CD14-positive monocyte (primary cell): ENCODE data around the gene RNF213. TPM values are rescaled to one million over a fixed set of nuclear protein-coding genes. Genes with fewer than 3 reads are reported as not detected.

Source experiments
- DNase-seq, 3 donors: peaks; one replicate each; pipeline ENCODE4 v3.0.0-alpha.2; 2011 to 2022
- H2AFZ ChIP-seq: 2 replicates; pipeline ENCODE4 v1.6.0; 2012; ENCODE audit warnings: mild to moderate bottlenecking, low read depth, low read length, inconsistent platforms; ENCODE audit not compliant: insufficient read depth, poor library complexity, severe bottlenecking
- H3K27ac ChIP-seq, 2 donors: 1 replicate in 1 of 2; 2 replicates in 1 of 2; pipeline ENCODE4 v1.5.1; 2012 to 2013; ENCODE audit warnings: low read length in 2 of 2, control low read depth in 1 of 2, inconsistent platforms in 1 of 2, low read depth in 1 of 2, mild to moderate bottlenecking in 1 of 2
- H3K27me3 ChIP-seq, 2 donors: one replicate each; pipeline versions ENCODE4 v1.6.0 to v1.6.1; 2011 to 2013; ENCODE audit warnings: low read length in 2 of 2; ENCODE audit not compliant: control insufficient read depth in 2 of 2, insufficient read depth in 2 of 2
- H3K36me3 ChIP-seq, 2 donors: replicated peaks in 1 of 2; 1 replicate in 1 of 2; 2 replicates in 1 of 2; pipeline versions ENCODE4 v1.5.1 to v1.6.1; 2012 to 2013; ENCODE audit warnings: low read length in 2 of 2, control low read depth in 1 of 2, inconsistent platforms in 1 of 2, mild to moderate bottlenecking in 1 of 2; ENCODE audit not compliant: insufficient read depth in 2 of 2, control insufficient read depth in 1 of 2
- H3K4me1 ChIP-seq, 2 donors: 1 replicate in 1 of 2; 2 replicates in 1 of 2; pipeline versions ENCODE4 v1.5.1 to v1.6.1; 2012 to 2013; ENCODE audit warnings: low read length in 2 of 2, control low read depth in 1 of 2, inconsistent platforms in 1 of 2, mild to moderate bottlenecking in 1 of 2, moderate library complexity in 1 of 2; ENCODE audit not compliant: insufficient read depth in 2 of 2, control insufficient read depth in 1 of 2
- H3K4me2 ChIP-seq: replicated peaks from 2 replicates; pipeline ENCODE3; 2012; ENCODE audit warnings: low read length, moderate library complexity, mild to moderate bottlenecking; ENCODE audit not compliant: poor library complexity, severe bottlenecking; ENCODE audit errors: extremely low read depth
- H3K4me3 ChIP-seq, 3 experiments: fragments of 200-600 bp in 1 of 3; sonication (generic) in 1 of 3; replicated peaks in 1 of 3; 1 replicate in 2 of 3; 2 replicates in 1 of 3; pipeline ENCODE4 v1.5.1; 2011 to 2013; ENCODE audit warnings: low read length in 3 of 3, mild to moderate bottlenecking in 3 of 3, control low read depth in 2 of 3, low read depth in 2 of 3, inconsistent platforms in 1 of 3, moderate library complexity in 1 of 3
- H3K79me2 ChIP-seq: 2 replicates; pipeline ENCODE4 v1.6.0; 2012; ENCODE audit warnings: mild to moderate bottlenecking, control low read depth, inconsistent platforms, low read length, moderate library complexity; ENCODE audit not compliant: insufficient read depth
- H3K9ac ChIP-seq: 2 replicates; pipeline ENCODE4 v1.6.0; 2017; ENCODE audit warnings: low read length, mild to moderate bottlenecking; ENCODE audit not compliant: insufficient read depth, poor library complexity, severe bottlenecking
- H3K9me3 ChIP-seq, 2 donors: replicated peaks in 1 of 2; 1 replicate in 1 of 2; 2 replicates in 1 of 2; pipeline versions ENCODE4 v1.5.1 to v1.6.1; 2012 to 2013; ENCODE audit warnings: low read length in 2 of 2, control low read depth in 1 of 2; ENCODE audit not compliant: control insufficient read depth in 1 of 2, insufficient read depth in 1 of 2
- H4K20me1 ChIP-seq: 2 replicates; pipeline ENCODE4 v1.6.0; 2012; ENCODE audit warnings: mild to moderate bottlenecking, low read length, control low read depth, moderate library complexity; ENCODE audit not compliant: insufficient read depth
- H3K27ac Mint-ChIP-seq, 7 donors: one replicate each; pipeline ENCODE4 v1.8.0; 2020; ENCODE audit warnings: mild to moderate bottlenecking in 7 of 7, mixed read lengths in 7 of 7, moderate library complexity in 6 of 7, inconsistent platforms in 2 of 7
- H3K27me3 Mint-ChIP-seq, 3 donors: one replicate each; pipeline ENCODE4 v1.8.0; 2021 to 2022; ENCODE audit warnings: low read depth in 3 of 3, mild to moderate bottlenecking in 3 of 3, mixed read lengths in 3 of 3, moderate library complexity in 3 of 3, inconsistent platforms in 1 of 3
- H3K36me3 Mint-ChIP-seq, 2 donors: one replicate each; pipeline ENCODE4 v1.8.0; 2020; ENCODE audit warnings: mixed read lengths in 2 of 2, inconsistent platforms in 1 of 2, mild to moderate bottlenecking in 1 of 2
- H3K4me1 Mint-ChIP-seq: one replicate; pipeline ENCODE4 v1.8.0; 2020; ENCODE audit warnings: mild to moderate bottlenecking, mixed read lengths
- H3K4me3 Mint-ChIP-seq, 2 donors: one replicate each; pipeline ENCODE4 v1.8.0; 2020; ENCODE audit warnings: mild to moderate bottlenecking in 2 of 2, mixed read lengths in 2 of 2, moderate library complexity in 1 of 2
- H3K9me3 Mint-ChIP-seq, 7 donors: one replicate each; pipeline ENCODE4 v1.8.0; 2020 to 2022; ENCODE audit warnings: mixed read lengths in 7 of 7, mild to moderate bottlenecking in 6 of 7, moderate library complexity in 6 of 7, inconsistent platforms in 2 of 7
- WGBS: methylation state at CpG from one replicate; pipeline ENCODE4 v1.1.5; 2013; ENCODE audit warnings: missing lambda C conversion rate; ENCODE audit not compliant: insufficient coverage; 5-methylcytosine and 5-hydroxymethylcytosine counted together
- intact Hi-C, 2 donors: fragments of 100-400 bp; cut with micrococcal nuclease; formaldehyde crosslinking; loops; one replicate each; pipeline versions ENCODE4 v1.15.0 to v1.15.1; 2023
- polyA plus RNA-seq, 3 donors: library from polyadenylated mRNA; depleted of rRNA in 1 of 3; unstranded in 2 of 3; stranded (reverse) in 1 of 3; fragments of 300-500 nt in 2 of 3; fragments of >200 nt in 1 of 3; fragmentation: Illumina TruSeq in 2 of 3; gene quantifications; 1 replicate in 2 of 3; 2 replicates in 1 of 3; pipeline ENCODE4 v1.2.3, GENCODE V29; 2012 to 2021
- TF ChIP-seq, protein P1 (sequence below): fragments of 200-600 bp; IDR thresholded peaks from one replicate; pipeline ENCODE4 v1.8.0; 2022; ENCODE audit warnings: antibody characterized with exemption, mild to moderate bottlenecking

Gene RNF213
- polyA plus RNA-seq, 3 donors, result 10.3 to 196 (median 18.1) TPM

DNA sequence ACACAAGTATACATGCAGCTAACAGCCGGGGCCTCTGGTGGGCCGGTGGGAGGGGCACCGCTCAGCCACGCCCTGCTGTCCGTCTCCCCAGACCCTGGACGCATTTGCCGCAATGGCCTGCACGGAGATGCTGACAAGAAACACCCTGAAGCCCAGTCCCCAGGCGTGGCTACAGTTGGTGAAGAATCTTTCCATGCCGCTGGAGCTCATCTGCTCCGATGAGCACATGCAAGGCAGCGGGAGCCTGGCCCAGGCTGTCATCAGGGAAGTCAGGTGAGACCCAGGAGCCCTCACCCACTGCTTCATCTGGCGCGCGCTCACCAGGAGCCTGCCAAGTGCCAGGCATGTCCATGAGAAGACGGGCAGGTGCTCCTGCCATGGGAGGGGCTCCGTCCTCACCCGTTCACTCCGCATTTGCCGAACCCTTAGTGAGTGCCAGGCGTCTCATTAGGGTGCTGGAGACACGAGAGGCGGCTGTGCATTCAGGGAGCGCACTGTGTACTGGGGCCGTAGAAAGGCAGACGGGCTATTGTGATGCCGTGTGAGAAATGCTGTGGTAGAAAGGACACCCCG is 103.0 kb downstream of the RNF213 start:
- no peaks in the 10 kb centered on the region for H3K79me2 ChIP-seq
- H3K36me3 ChIP-seq, result peaks cover 100% of the 10 kb centered on the region in 2 donors
- no peak overlapping the region for H3K4me2 ChIP-seq
- H3K27me3 ChIP-seq, result no peaks in the 10 kb centered on the region
- H3K4me1 ChIP-seq, result no peaks in the 10 kb centered on the region
- H3K27ac ChIP-seq, result no peak overlapping the region
- 98% methylated on average over 28 of the region's 28 CpGs for WGBS
- no peak overlapping the region for H2AFZ ChIP-seq
- H3K9me3 ChIP-seq, result peaks cover 4 to 12% of the 10 kb centered on the region in 2 donors
- no peak overlapping the region for H3K9ac ChIP-seq
- Mint-ChIP-seq H3K36me3 (peaks cover 97 to 100% of the 10 kb centered on the region in 2 donors), H3K27ac (no peak overlapping the region), H3K4me1 (no peaks in the 10 kb centered on the region), H3K27me3 (peaks cover 0 to 1% (median 0%) of the 10 kb centered on the region in 3 donors), H3K4me3 (no peak overlapping the region), H3K9me3 (peaks cover 0 to 17% (median 9%) of the 10 kb centered on the region in 7 donors)
- no peak for DNase-seq
- TF ChIP-seq, protein P1, sequence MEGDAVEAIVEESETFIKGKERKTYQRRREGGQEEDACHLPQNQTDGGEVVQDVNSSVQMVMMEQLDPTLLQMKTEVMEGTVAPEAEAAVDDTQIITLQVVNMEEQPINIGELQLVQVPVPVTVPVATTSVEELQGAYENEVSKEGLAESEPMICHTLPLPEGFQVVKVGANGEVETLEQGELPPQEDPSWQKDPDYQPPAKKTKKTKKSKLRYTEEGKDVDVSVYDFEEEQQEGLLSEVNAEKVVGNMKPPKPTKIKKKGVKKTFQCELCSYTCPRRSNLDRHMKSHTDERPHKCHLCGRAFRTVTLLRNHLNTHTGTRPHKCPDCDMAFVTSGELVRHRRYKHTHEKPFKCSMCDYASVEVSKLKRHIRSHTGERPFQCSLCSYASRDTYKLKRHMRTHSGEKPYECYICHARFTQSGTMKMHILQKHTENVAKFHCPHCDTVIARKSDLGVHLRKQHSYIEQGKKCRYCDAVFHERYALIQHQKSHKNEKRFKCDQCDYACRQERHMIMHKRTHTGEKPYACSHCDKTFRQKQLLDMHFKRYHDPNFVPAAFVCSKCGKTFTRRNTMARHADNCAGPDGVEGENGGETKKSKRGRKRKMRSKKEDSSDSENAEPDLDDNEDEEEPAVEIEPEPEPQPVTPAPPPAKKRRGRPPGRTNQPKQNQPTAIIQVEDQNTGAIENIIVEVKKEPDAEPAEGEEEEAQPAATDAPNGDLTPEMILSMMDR, result no peak
- H3K4me3 ChIP-seq, result no peak overlapping the region
- peaks cover 94% of the 10 kb centered on the region for H4K20me1 ChIP-seq
- intact Hi-C loops, result loop anchor here in 1 of 2 donors (10.0 kb wide), 1 partner anchor 169 kb away; no protein-coding TSS in a partner anchor

GRCh38 chr17:80364091-80364691 is 103.5 kb downstream of the RNF213 start:
- Histone ChIP-seq H3K36me3 (peaks cover 99 to 100% of the 10 kb centered on the region in 2 donors), H3K4me3 (no peak overlapping the region), H3K9ac (no peak overlapping the region), H3K4me1 (no peaks in the 10 kb centered on the region), H4K20me1 (peaks cover 94% of the 10 kb centered on the region), H3K27ac (no peak overlapping the region), H3K79me2 (no peaks in the 10 kb centered on the region), H2AFZ (no peak overlapping the region), H3K9me3 (peaks cover 4 to 12% of the 10 kb centered on the region in 2 donors), H3K27me3 (no peaks in the 10 kb centered on the region), H3K4me2 (no peak overlapping the region)
- 92% methylated on average over 20 of the region's 29 CpGs for WGBS
- H3K27ac Mint-ChIP-seq, result no peak overlapping the region
- no peak for DNase-seq
- TF ChIP-seq, protein P1, result no peak
- no peaks in the 10 kb centered on the region for H3K4me1 Mint-ChIP-seq
- H3K27me3 Mint-ChIP-seq, result peaks cover 0 to 1% (median 0%) of the 10 kb centered on the region in 3 donors
- intact Hi-C loops, result loop anchor here in 1 of 2 donors (10.0 kb wide), 1 partner anchor 169 kb away; no protein-coding TSS in a partner anchor
- H3K9me3 Mint-ChIP-seq, result peaks cover 0 to 17% (median 9%) of the 10 kb centered on the region in 7 donors
- H3K4me3 Mint-ChIP-seq, result no peak overlapping the region
- H3K36me3 Mint-ChIP-seq, result peaks cover 96 to 100% of the 10 kb centered on the region in 2 donors
